ENCODE measurements around the gene MAG. TPM values are rescaled to one million over a fixed set of nuclear protein-coding genes. Genes with fewer than 3 reads are reported as not detected.

MAG gene
- total and polyA plus RNA-seq, 4 donors, result 0.42 TPM; not detected in 3

GRCh38 chr19:35327642-35328041 is 35.7 kb downstream of the MAG start:
- no peak for DNase-seq
- Histone ChIP-seq H3K9me3 (ENCODE audit: control insufficient read depth, low read length) (no peaks in the 10 kb centered on the region), H3K4me1 (ENCODE audit: control insufficient read depth in 1 of 2, insufficient read depth in 2 of 2, low read length in 2 of 2) (no peaks in the 10 kb centered on the region), H3K27me3 (ENCODE audit: control insufficient read depth in 1 of 2, insufficient read depth in 2 of 2, low read length in 1 of 2) (no peaks in the 10 kb centered on the region), H3K36me3 (ENCODE audit: control insufficient read depth in 1 of 2, insufficient read depth in 2 of 2, low read length in 1 of 2) (no peaks in the 10 kb centered on the region), H3K27ac (ENCODE audit: low read depth in 1 of 2, low read length in 2 of 2) (no peak overlapping the region), H3K4me3 (ENCODE audit: low read length in 2 of 2) (no peak overlapping the region)
- intact Hi-C loops (cut with DNase I), result no loop called here
- no peak for ATAC-seq (ENCODE audit: low FRiP score)
- WGBS, 2 donors, result 67 to 75% methylated on average over 4 of the region's 4 CpGs

- DNase-seq, result no peak
- 75 to 76% methylated on average over 12 of the region's 12 CpGs for WGBS, 2 donors
- Histone ChIP-seq H3K36me3 (ENCODE audit: control insufficient read depth in 1 of 2, insufficient read depth in 2 of 2, low read length in 1 of 2) (no peaks in the 10 kb centered on the region), H3K4me1 (ENCODE audit: control insufficient read depth in 1 of 2, insufficient read depth in 2 of 2, low read length in 2 of 2) (no peaks in the 10 kb centered on the region), H3K4me3 (ENCODE audit: low read length in 2 of 2) (no peak within 1 kb of the TSS), H3K27ac (ENCODE audit: low read depth in 1 of 2, low read length in 2 of 2) (no peak within 1 kb of the TSS), H3K27me3 (ENCODE audit: control insufficient read depth in 1 of 2, insufficient read depth in 2 of 2, low read length in 1 of 2) (no peaks in the 10 kb centered on the region), H3K9me3 (ENCODE audit: control insufficient read depth, low read length) (no peaks in the 10 kb centered on the region)
- intact Hi-C loops (cut with DNase I), result no loop called here
- ATAC-seq (ENCODE audit: low FRiP score), result no peak
Measured at GRCh38 chr19:35328851-35329285, 36.9 kb downstream of the MAG start, which contains the start of gene CD22. Gene CD22, plus strand, starts transcription at chr19:35329187. Its CDS starts 2,854 bp downstream, at chr19:35332041.

- H3K4me3 ChIP-seq (ENCODE audit: low read length in 2 of 2), result no peak overlapping the region
- intact Hi-C loops (cut with DNase I), result no loop called here
- no peaks in the 10 kb centered on the region for H3K36me3 ChIP-seq (ENCODE audit: control insufficient read depth in 1 of 2, insufficient read depth in 2 of 2, low read length in 1 of 2)
- H3K27ac ChIP-seq (ENCODE audit: low read depth in 1 of 2, low read length in 2 of 2), result no peak overlapping the region
- H3K4me1 ChIP-seq (ENCODE audit: control insufficient read depth in 1 of 2, insufficient read depth in 2 of 2, low read length in 2 of 2), result no peaks in the 10 kb centered on the region
- H3K27me3 ChIP-seq (ENCODE audit: control insufficient read depth in 1 of 2, insufficient read depth in 2 of 2, low read length in 1 of 2), result no peaks in the 10 kb centered on the region
- ATAC-seq (ENCODE audit: low FRiP score) (no peak), DNase-seq (no peak)
- no peaks in the 10 kb centered on the region for H3K9me3 ChIP-seq (ENCODE audit: control insufficient read depth, low read length)
- 76% methylated on average over 4 of the region's 4 CpGs for WGBS, 2 donors
Measured at GRCh38 chr19:35329323-35329722, 37.4 kb downstream of the MAG start.

GRCh38 chr19:35330475-35330874 is 38.5 kb downstream of the MAG start:
- Histone ChIP-seq H3K4me3 (ENCODE audit: low read length in 2 of 2) (no peak overlapping the region), H3K36me3 (ENCODE audit: control insufficient read depth in 1 of 2, insufficient read depth in 2 of 2, low read length in 1 of 2) (no peaks in the 10 kb centered on the region), H3K4me1 (ENCODE audit: control insufficient read depth in 1 of 2, insufficient read depth in 2 of 2, low read length in 2 of 2) (no peaks in the 10 kb centered on the region), H3K27me3 (ENCODE audit: control insufficient read depth in 1 of 2, insufficient read depth in 2 of 2, low read length in 1 of 2) (no peaks in the 10 kb centered on the region), H3K9me3 (ENCODE audit: control insufficient read depth, low read length) (no peaks in the 10 kb centered on the region), H3K27ac (ENCODE audit: low read depth in 1 of 2, low read length in 2 of 2) (no peak overlapping the region)
- no peak for ATAC-seq (ENCODE audit: low FRiP score)
- WGBS, 2 donors, result 60 to 67% methylated on average over 7 of the region's 7 CpGs
- intact Hi-C loops (cut with DNase I), result no loop called here
- DNase-seq, result no peak

- Histone ChIP-seq H3K4me1 (ENCODE audit: control insufficient read depth in 1 of 2, insufficient read depth in 2 of 2, low read length in 2 of 2) (no peaks in the 10 kb centered on the region), H3K27ac (ENCODE audit: low read depth in 1 of 2, low read length in 2 of 2) (no peak overlapping the region), H3K27me3 (ENCODE audit: control insufficient read depth in 1 of 2, insufficient read depth in 2 of 2, low read length in 1 of 2) (no peaks in the 10 kb centered on the region), H3K4me3 (ENCODE audit: low read length in 2 of 2) (no peak overlapping the region), H3K36me3 (ENCODE audit: control insufficient read depth in 1 of 2, insufficient read depth in 2 of 2, low read length in 1 of 2) (no peaks in the 10 kb centered on the region), H3K9me3 (ENCODE audit: control insufficient read depth, low read length) (no peaks in the 10 kb centered on the region)
- no peak for DNase-seq
- WGBS, 2 donors, result 79 to 80% methylated on average over 14 of the region's 14 CpGs
- no peak for ATAC-seq (ENCODE audit: low FRiP score)
- intact Hi-C loops (cut with DNase I), result no loop called here
Measured at GRCh38 chr19:35331551-35332214, 39.7 kb downstream of the MAG start.

- ATAC-seq (ENCODE audit: low FRiP score) (no peak), DNase-seq (no peak)
- H3K9me3 ChIP-seq (ENCODE audit: control insufficient read depth, low read length), result no peaks in the 10 kb centered on the region
- H3K36me3 ChIP-seq (ENCODE audit: control insufficient read depth in 1 of 2, insufficient read depth in 2 of 2, low read length in 1 of 2), result no peaks in the 10 kb centered on the region
- intact Hi-C loops (cut with DNase I), result no loop called here
- WGBS, 2 donors, result 38 to 42% methylated on average over 12 of the region's 12 CpGs
- H3K27ac ChIP-seq (ENCODE audit: low read depth in 1 of 2, low read length in 2 of 2), result no peak overlapping the region
- H3K27me3 ChIP-seq (ENCODE audit: control insufficient read depth in 1 of 2, insufficient read depth in 2 of 2, low read length in 1 of 2), result no peaks in the 10 kb centered on the region
- H3K4me3 ChIP-seq (ENCODE audit: low read length in 2 of 2), result no peak overlapping the region
- H3K4me1 ChIP-seq (ENCODE audit: control insufficient read depth in 1 of 2, insufficient read depth in 2 of 2, low read length in 2 of 2), result no peaks in the 10 kb centered on the region
Measured at GRCh38 chr19:35332817-35333216, 40.9 kb downstream of the MAG start.

- no peaks in the 10 kb centered on the region for H3K9me3 ChIP-seq (ENCODE audit: control insufficient read depth, low read length)
- H3K4me3 ChIP-seq (ENCODE audit: low read length in 2 of 2), result no peak overlapping the region
- DNase-seq (no peak), ATAC-seq (ENCODE audit: low FRiP score) (no peak)
- WGBS, 2 donors, result 76 to 81% methylated on average over 10 of the region's 10 CpGs
- H3K27ac ChIP-seq (ENCODE audit: low read depth in 1 of 2, low read length in 2 of 2), result no peak overlapping the region
- H3K4me1 ChIP-seq (ENCODE audit: control insufficient read depth in 1 of 2, insufficient read depth in 2 of 2, low read length in 2 of 2), result no peaks in the 10 kb centered on the region
- intact Hi-C loops (cut with DNase I), result no loop called here
- no peaks in the 10 kb centered on the region for H3K27me3 ChIP-seq (ENCODE audit: control insufficient read depth in 1 of 2, insufficient read depth in 2 of 2, low read length in 1 of 2)
- H3K36me3 ChIP-seq (ENCODE audit: control insufficient read depth in 1 of 2, insufficient read depth in 2 of 2, low read length in 1 of 2), result no peaks in the 10 kb centered on the region
Measured at GRCh38 chr19:35334144-35334753, 42.3 kb downstream of the MAG start.

GRCh38 chr19:35336166-35336955 is 44.4 kb downstream of the MAG start:
- peak in 1 of 2 donors; percentile 6 for DNase-seq
- H3K9me3 ChIP-seq (ENCODE audit: control insufficient read depth, low read length), result no peaks in the 10 kb centered on the region
- no peaks in the 10 kb centered on the region for H3K27me3 ChIP-seq (ENCODE audit: control insufficient read depth in 1 of 2, insufficient read depth in 2 of 2, low read length in 1 of 2)
- H3K36me3 ChIP-seq (ENCODE audit: control insufficient read depth in 1 of 2, insufficient read depth in 2 of 2, low read length in 1 of 2), result no peaks in the 10 kb centered on the region
- H3K27ac ChIP-seq (ENCODE audit: low read depth in 1 of 2, low read length in 2 of 2), result no peak overlapping the region
- no peak overlapping the region for H3K4me3 ChIP-seq (ENCODE audit: low read length in 2 of 2)
- 83 to 85% methylated on average over 21 of the region's 21 CpGs for WGBS, 2 donors
- ATAC-seq (ENCODE audit: low FRiP score), result peak; percentile 11
- no peaks in the 10 kb centered on the region for H3K4me1 ChIP-seq (ENCODE audit: control insufficient read depth in 1 of 2, insufficient read depth in 2 of 2, low read length in 2 of 2)
- intact Hi-C loops (cut with DNase I), result no loop called here

Measured in aorta (tissue), 5 donors.